ENCODE data around the gene TGFA. TPM values are rescaled to one million over a fixed set of nuclear protein-coding genes. Genes with fewer than 3 reads are reported as not detected.

TGFA gene
- total RNA-seq: 10 to 100 TPM; 10.7 to 51.3 (median 33.7) TPM

DNA sequence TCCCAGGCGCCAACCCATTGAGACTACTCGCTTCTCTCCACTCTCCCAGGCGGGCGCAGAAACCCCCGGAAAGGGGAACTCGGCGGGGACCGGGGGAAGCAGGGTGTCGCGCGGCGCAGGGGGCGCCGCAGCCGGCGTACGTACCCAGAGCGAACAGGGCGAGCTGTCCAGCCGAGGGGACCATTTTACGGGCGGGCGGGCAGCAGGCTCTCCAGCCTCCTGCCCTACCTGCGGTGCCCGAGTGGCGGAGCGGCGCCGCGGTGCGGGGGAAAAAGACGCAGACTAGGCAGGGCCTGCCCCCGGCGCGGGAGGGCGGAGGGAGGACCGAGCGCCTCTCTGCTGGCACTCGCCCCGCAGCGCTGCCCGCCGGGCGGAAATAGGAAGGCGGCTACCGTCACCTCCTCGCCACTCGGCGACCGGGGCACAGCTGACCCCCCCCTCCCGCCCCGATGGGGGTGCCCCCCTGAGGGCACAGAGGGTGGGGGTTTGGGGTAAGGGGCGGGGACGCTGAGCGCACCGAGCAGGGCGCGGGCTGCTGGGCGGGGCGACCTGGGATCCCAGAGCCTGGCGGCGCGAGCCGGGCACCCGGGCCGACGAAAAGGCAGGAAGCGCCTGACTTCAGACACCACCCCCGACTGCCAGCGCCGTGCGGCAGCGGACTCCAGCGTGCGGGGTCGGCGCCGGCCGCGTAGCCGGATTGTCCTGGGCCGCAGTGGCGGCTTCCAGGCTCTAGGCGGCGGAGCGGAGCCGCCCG is at the start of gene TGFA:
TGFA (minus strand) TSS at position 243 of the 754 bp plus-strand sequence; CDS start at position 184, 59 bp downstream.
- Histone ChIP-seq H3K27me3 (peaks cover 31% of the 10 kb centered on the region), H3K4me1 (peaks cover 0 to 47% (median 28%) of the 10 kb centered on the region in 4 donors), H3K9me3 (no peaks in the 10 kb centered on the region), H3K36me3 (no peaks in the 10 kb centered on the region), H3K4me3 (peak within 1 kb of the TSS; percentile 56 to 80 (median 64)), H3K27ac (peak within 1 kb of the TSS; percentile 84 to 93 (median 87))
- WGBS, 2 donors (ENCODE audit: low coverage in 1 of 2): 1% methylated on average over 55 of the region's 88 CpGs; no CpG with 5 or more reads in 1 of the 2 donors
- intact Hi-C loops (cut with DNase I; ENCODE audit: low total_unique reads) (no loop called here), in situ Hi-C loops (cut with MboI; ENCODE audit: low pct_ligation_motif_present in 1 of 4, low pct_unique_long_range_greater_than_20kb in 1 of 4, low sequenced_read_pairs in 3 of 4) (loop anchor here in 1 of 4 donors (10.0 kb wide), 1 partner anchor 61 kb away; no protein-coding TSS in a partner anchor)
- TF ChIP-seq POLR2AphosphoS5 (IDR thresholded peaks at IDR 0.05): peak; percentile 55 to 84 (median 84)
- no peak for TF ChIP-seq EP300 (IDR thresholded peaks at IDR 0.05; ENCODE audit: low read depth)
- TF ChIP-seq, protein P1, sequence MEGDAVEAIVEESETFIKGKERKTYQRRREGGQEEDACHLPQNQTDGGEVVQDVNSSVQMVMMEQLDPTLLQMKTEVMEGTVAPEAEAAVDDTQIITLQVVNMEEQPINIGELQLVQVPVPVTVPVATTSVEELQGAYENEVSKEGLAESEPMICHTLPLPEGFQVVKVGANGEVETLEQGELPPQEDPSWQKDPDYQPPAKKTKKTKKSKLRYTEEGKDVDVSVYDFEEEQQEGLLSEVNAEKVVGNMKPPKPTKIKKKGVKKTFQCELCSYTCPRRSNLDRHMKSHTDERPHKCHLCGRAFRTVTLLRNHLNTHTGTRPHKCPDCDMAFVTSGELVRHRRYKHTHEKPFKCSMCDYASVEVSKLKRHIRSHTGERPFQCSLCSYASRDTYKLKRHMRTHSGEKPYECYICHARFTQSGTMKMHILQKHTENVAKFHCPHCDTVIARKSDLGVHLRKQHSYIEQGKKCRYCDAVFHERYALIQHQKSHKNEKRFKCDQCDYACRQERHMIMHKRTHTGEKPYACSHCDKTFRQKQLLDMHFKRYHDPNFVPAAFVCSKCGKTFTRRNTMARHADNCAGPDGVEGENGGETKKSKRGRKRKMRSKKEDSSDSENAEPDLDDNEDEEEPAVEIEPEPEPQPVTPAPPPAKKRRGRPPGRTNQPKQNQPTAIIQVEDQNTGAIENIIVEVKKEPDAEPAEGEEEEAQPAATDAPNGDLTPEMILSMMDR (IDR thresholded peaks at IDR 0.05): peak; percentile 76 to 90 (median 78)
- peak; percentile 87 for TF ChIP-seq POLR2A (IDR thresholded peaks at IDR 0.05)
- DNase-seq: peak; percentile 89

DNA sequence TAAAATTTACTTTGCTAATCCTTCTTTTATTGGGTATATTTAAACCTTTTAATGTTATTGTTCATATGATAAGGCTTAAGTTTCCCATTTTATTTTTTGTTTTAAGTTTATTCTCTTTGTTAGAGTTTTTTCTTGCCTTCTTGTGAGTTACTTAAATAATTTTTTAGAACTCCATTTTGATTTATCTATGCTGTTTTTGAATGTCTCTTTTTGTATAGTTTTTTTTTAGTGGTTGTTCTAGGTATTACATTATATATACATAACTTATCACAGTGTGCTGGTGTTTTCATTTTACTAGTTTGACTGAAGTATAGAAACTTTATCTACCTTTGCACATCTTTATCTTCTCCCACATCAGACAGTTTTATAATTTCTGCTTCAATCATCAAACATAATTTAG is 49.4 kb upstream of the TGFA start:
- no peaks in the 10 kb centered on the region for H3K36me3 ChIP-seq
- no peak for DNase-seq
- no peaks in the 10 kb centered on the region for H3K9me3 ChIP-seq
- intact Hi-C loops (cut with DNase I; ENCODE audit: low total_unique reads) (no loop called here), in situ Hi-C loops (cut with MboI; ENCODE audit: low pct_ligation_motif_present in 1 of 4, low pct_unique_long_range_greater_than_20kb in 1 of 4, low sequenced_read_pairs in 3 of 4) (no loop called here)
- no peaks in the 10 kb centered on the region for H3K27me3 ChIP-seq
- no peak overlapping the region for H3K4me3 ChIP-seq
- TF ChIP-seq EP300 (IDR thresholded peaks at IDR 0.05; ENCODE audit: low read depth) (no peak), POLR2A (IDR thresholded peaks at IDR 0.05) (no peak), POLR2AphosphoS5 (IDR thresholded peaks at IDR 0.05) (no peak)
- TF ChIP-seq, protein P1 (IDR thresholded peaks at IDR 0.05): peak in 2 of 5 experiments; percentile 10 to 25
- no peaks in the 10 kb centered on the region for H3K4me1 ChIP-seq
- no peak overlapping the region for H3K27ac ChIP-seq

DNA sequence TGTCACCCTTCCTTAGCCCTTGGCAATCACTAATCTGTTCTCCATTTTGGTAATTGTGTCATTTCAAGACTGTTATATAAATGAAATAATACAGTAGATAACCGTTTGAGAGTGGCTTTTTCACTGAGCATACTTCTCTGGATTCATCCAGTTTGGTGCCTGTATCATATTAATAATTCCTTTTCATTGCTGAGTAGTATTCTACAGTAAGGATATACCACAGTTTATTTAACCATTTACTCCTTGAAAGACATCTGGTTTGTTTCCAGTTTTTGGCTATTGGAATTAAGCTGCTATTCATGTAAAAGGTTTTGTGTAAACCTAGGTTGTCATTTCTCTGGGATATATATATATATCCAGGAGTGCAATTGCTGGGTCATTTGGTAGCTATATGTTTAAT is 44.6 kb upstream of the TGFA start:
- Histone ChIP-seq H3K27me3 (no peaks in the 10 kb centered on the region), H3K4me3 (no peak overlapping the region), H3K9me3 (no peaks in the 10 kb centered on the region), H3K36me3 (no peaks in the 10 kb centered on the region), H3K27ac (no peak overlapping the region), H3K4me1 (peaks cover 0 to 6% (median 0%) of the 10 kb centered on the region in 4 donors)
- no peak for TF ChIP-seq EP300 (IDR thresholded peaks at IDR 0.05; ENCODE audit: low read depth)
- no peak for TF ChIP-seq POLR2A (IDR thresholded peaks at IDR 0.05)
- TF ChIP-seq, protein P1 (IDR thresholded peaks at IDR 0.05): no peak
- TF ChIP-seq POLR2AphosphoS5 (IDR thresholded peaks at IDR 0.05): no peak
- intact Hi-C loops (cut with DNase I; ENCODE audit: low total_unique reads) (no loop called here), in situ Hi-C loops (cut with MboI; ENCODE audit: low pct_ligation_motif_present in 1 of 4, low pct_unique_long_range_greater_than_20kb in 1 of 4, low sequenced_read_pairs in 3 of 4) (no loop called here)
- DNase-seq: no peak
- 56 to 67% methylated on average over 1 of the region's 1 CpG for WGBS, 2 donors (ENCODE audit: low coverage in 1 of 2)

DNA sequence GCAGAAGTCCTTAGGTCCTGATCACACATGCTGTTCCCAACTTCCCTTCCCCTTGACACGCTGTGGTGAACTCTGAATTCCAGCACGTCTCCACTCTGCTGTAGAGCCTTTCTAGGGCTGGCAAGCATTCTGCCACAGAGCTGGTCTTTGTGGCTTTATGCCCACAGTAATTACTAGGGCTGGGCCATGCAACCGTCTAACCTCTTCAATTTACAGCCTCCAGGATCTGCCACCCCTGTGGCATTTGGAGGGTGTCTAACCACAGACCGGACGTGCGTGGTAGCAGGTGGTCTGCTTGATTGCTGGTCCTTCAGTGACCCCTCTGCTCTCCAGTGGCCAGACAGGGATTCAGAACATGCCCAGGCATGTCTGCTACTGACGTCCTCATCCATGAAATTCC is 43.1 kb upstream of the TGFA start:
- H3K27me3 ChIP-seq: no peaks in the 10 kb centered on the region
- peaks cover 0 to 6% (median 0%) of the 10 kb centered on the region in 4 donors for H3K4me1 ChIP-seq
- H3K36me3 ChIP-seq: no peaks in the 10 kb centered on the region
- no peak overlapping the region for H3K27ac ChIP-seq
- intact Hi-C loops (cut with DNase I; ENCODE audit: low total_unique reads) (no loop called here), in situ Hi-C loops (cut with MboI; ENCODE audit: low pct_ligation_motif_present in 1 of 4, low pct_unique_long_range_greater_than_20kb in 1 of 4, low sequenced_read_pairs in 3 of 4) (no loop called here)
- H3K4me3 ChIP-seq: no peak overlapping the region
- 50 to 53% methylated on average over 1 to 7 of the region's 7 CpGs for WGBS, 2 donors (ENCODE audit: low coverage in 1 of 2)
- H3K9me3 ChIP-seq: no peaks in the 10 kb centered on the region
- TF ChIP-seq, protein P1 (IDR thresholded peaks at IDR 0.05): no peak
- TF ChIP-seq POLR2A (IDR thresholded peaks at IDR 0.05): no peak
- TF ChIP-seq POLR2AphosphoS5 (IDR thresholded peaks at IDR 0.05): no peak
- no peak for TF ChIP-seq EP300 (IDR thresholded peaks at IDR 0.05; ENCODE audit: low read depth)
- DNase-seq: peak; percentile 43

All from transverse colon (tissue), 4 donors.